Measurements from ENCODE around the gene NIP7. TPM values are rescaled to one million over a fixed set of nuclear protein-coding genes. Genes with fewer than 3 reads are reported as not detected.

The NIP7 gene
- total RNA-seq, 2 experiments from 2014 or later = 30.7 to 39.5 TPM

GRCh38 chr16:69321080-69321479 is 18.5 kb upstream of the NIP7 start:
- Mint-ChIP-seq H3K27ac (no peak overlapping the region), H3K4me1 (peaks cover 8% of the 10 kb centered on the region), H3K9me3 (no peaks in the 10 kb centered on the region), H3K27me3 (no peaks in the 10 kb centered on the region), H3K4me3 (no peak overlapping the region), H3K36me3 (peaks cover 15% of the 10 kb centered on the region)
- ATAC-seq (ENCODE audit: low read depth) (no peak), DNase-seq (peak; percentile 25)
- POLR2A ChIA-PET = interaction anchor here (0.6 kb wide), 1 partner anchor 542 kb away, joined by 4 read pairs; no protein-coding TSS in a partner anchor

- peaks cover 17% of the 10 kb centered on the region for H3K4me1 Mint-ChIP-seq
- DNase-seq (no peak), ATAC-seq (ENCODE audit: low read depth) (no peak)
- POLR2A ChIA-PET = interaction anchor here (0.7 kb wide), 1 partner anchor 10 kb away, joined by 3 read pairs; no protein-coding TSS in a partner anchor
- H3K27ac Mint-ChIP-seq = no peak overlapping the region
- no peaks in the 10 kb centered on the region for H3K9me3 Mint-ChIP-seq
- no peak overlapping the region for H3K4me3 Mint-ChIP-seq
- no peaks in the 10 kb centered on the region for H3K27me3 Mint-ChIP-seq
- peaks cover 19% of the 10 kb centered on the region for H3K36me3 Mint-ChIP-seq
Measured at GRCh38 chr16:69322343-69322742, 17.2 kb upstream of the NIP7 start.

- no peaks in the 10 kb centered on the region for H3K9me3 Mint-ChIP-seq
- no peaks in the 10 kb centered on the region for H3K27me3 Mint-ChIP-seq
- peaks cover 22% of the 10 kb centered on the region for H3K4me1 Mint-ChIP-seq
- H3K4me3 Mint-ChIP-seq = no peak overlapping the region
- peaks cover 22% of the 10 kb centered on the region for H3K36me3 Mint-ChIP-seq
- no peak overlapping the region for H3K27ac Mint-ChIP-seq
- POLR2A ChIA-PET = no interaction called here
- ATAC-seq (ENCODE audit: low read depth) (no peak), DNase-seq (no peak)
Measured at GRCh38 chr16:69323415-69323814, 16.2 kb upstream of the NIP7 start.

GRCh38 chr16:69324013-69324531 is 15.5 kb upstream of the NIP7 start:
- Mint-ChIP-seq H3K27ac (no peak overlapping the region), H3K4me1 (peaks cover 28% of the 10 kb centered on the region), H3K27me3 (no peaks in the 10 kb centered on the region), H3K36me3 (peaks cover 22% of the 10 kb centered on the region), H3K9me3 (no peaks in the 10 kb centered on the region), H3K4me3 (no peak overlapping the region)
- POLR2A ChIA-PET = no interaction called here
- ATAC-seq (ENCODE audit: low read depth) = no peak
- peak; percentile 17 for DNase-seq

GRCh38 chr16:69324585-69325253 is 14.9 kb upstream of the NIP7 start:
- peaks cover 32% of the 10 kb centered on the region for H3K4me1 Mint-ChIP-seq
- H3K36me3 Mint-ChIP-seq = peaks cover 19% of the 10 kb centered on the region
- H3K27ac Mint-ChIP-seq = no peak overlapping the region
- H3K27me3 Mint-ChIP-seq = no peaks in the 10 kb centered on the region
- ATAC-seq (ENCODE audit: low read depth) = no peak
- DNase-seq = no peak
- POLR2A ChIA-PET = interaction anchor here (1.3 kb wide), 1 partner anchor 14 kb away, joined by 3 read pairs; no protein-coding TSS in a partner anchor
- H3K4me3 Mint-ChIP-seq = no peak overlapping the region
- H3K9me3 Mint-ChIP-seq = no peaks in the 10 kb centered on the region

GRCh38 chr16:69325784-69326171 is 13.8 kb upstream of the NIP7 start:
- Mint-ChIP-seq H3K27ac (no peak overlapping the region), H3K36me3 (peaks cover 20% of the 10 kb centered on the region), H3K4me1 (peaks cover 32% of the 10 kb centered on the region), H3K27me3 (no peaks in the 10 kb centered on the region), H3K4me3 (no peak overlapping the region), H3K9me3 (no peaks in the 10 kb centered on the region)
- POLR2A ChIA-PET = interaction anchor here (1.1 to 1.3 kb wide), 2 partner anchors 13 kb away, joined by 3 read pairs; no protein-coding TSS in a partner anchor
- DNase-seq = no peak
- no peak for ATAC-seq (ENCODE audit: low read depth)

GRCh38 chr16:69326172-69326873 is 13.2 kb upstream of the NIP7 start:
- H3K27me3 Mint-ChIP-seq = no peaks in the 10 kb centered on the region
- H3K4me3 Mint-ChIP-seq = peak overlapping the region; percentile 49
- no peaks in the 10 kb centered on the region for H3K9me3 Mint-ChIP-seq
- peaks cover 32% of the 10 kb centered on the region for H3K4me1 Mint-ChIP-seq
- POLR2A ChIA-PET = interaction anchor here (0.7 to 1.1 kb wide), 3 partner anchors 12 to 196 kb away, joined by 3 to 5 read pairs (median 3); no protein-coding TSS in a partner anchor
- peaks cover 21% of the 10 kb centered on the region for H3K36me3 Mint-ChIP-seq
- ATAC-seq (ENCODE audit: low read depth) = no peak
- peak overlapping the region; percentile 42 for H3K27ac Mint-ChIP-seq
- DNase-seq = no peak

- POLR2A ChIA-PET = interaction anchor here (3.6 kb wide), 1 partner anchor 12 kb away, joined by 29 read pairs; the partner anchor contains the start of genes COG8 and NIP7
- H3K36me3 Mint-ChIP-seq = peaks cover 14% of the 10 kb centered on the region
Measured at GRCh38 chr16:69327585-69328310, 11.8 kb upstream of the NIP7 start.

GRCh38 chr16:69328854-69329316 is 10.7 kb upstream of the NIP7 start:
- no peaks in the 10 kb centered on the region for H3K9me3 Mint-ChIP-seq
- ATAC-seq (ENCODE audit: low read depth) = no peak

More at GRCh38 chr16:69327585-69328310, 11.8 kb upstream of the NIP7 start:
- H3K27me3 Mint-ChIP-seq = no peaks in the 10 kb centered on the region
- H3K4me1 Mint-ChIP-seq = peaks cover 29% of the 10 kb centered on the region
- no peak overlapping the region for H3K27ac Mint-ChIP-seq
- H3K4me3 Mint-ChIP-seq = peak overlapping the region; percentile 29
- ATAC-seq (ENCODE audit: low read depth) = no peak
- DNase-seq = no peak
- H3K9me3 Mint-ChIP-seq = no peaks in the 10 kb centered on the region

GRCh38 chr16:69329369-69330285 is 9.9 kb upstream of the NIP7 start:
- Mint-ChIP-seq H3K36me3 (peaks cover 19% of the 10 kb centered on the region), H3K27ac (peak overlapping the region; percentile 73), H3K27me3 (no peaks in the 10 kb centered on the region), H3K4me1 (peaks cover 30% of the 10 kb centered on the region), H3K9me3 (no peaks in the 10 kb centered on the region), H3K4me3 (peak overlapping the region; percentile 87)
- peak; percentile 40 for ATAC-seq (ENCODE audit: low read depth)
- no peak for DNase-seq
- POLR2A ChIA-PET = interaction anchor here (1.3 to 3.6 kb wide), 6 partner anchors 10 to 197 kb away, joined by 3 to 29 read pairs (median 8); partner anchors contain the start of genes CHTF8, COG8, NIP7 and SNTB2

More at GRCh38 chr16:69328854-69329316, 10.7 kb upstream of the NIP7 start:
- POLR2A ChIA-PET = interaction anchor here (0.8 to 3.6 kb wide), 6 partner anchors 10 to 142 kb away, joined by 3 to 29 read pairs (median 6); partner anchors contain the start of genes COG8, NIP7, SNTB2 and VPS4A
- Mint-ChIP-seq H3K4me3 (peak overlapping the region; percentile 87), H3K27ac (peak overlapping the region; percentile 73), H3K27me3 (no peaks in the 10 kb centered on the region), H3K4me1 (peaks cover 30% of the 10 kb centered on the region), H3K36me3 (peaks cover 14% of the 10 kb centered on the region)
- DNase-seq = no peak

GRCh38 chr16:69330286-69331109 is 9.1 kb upstream of the NIP7 start, which contains the start of gene PDF:
Gene PDF, minus strand, starts transcription at chr16:69330588. Its CDS starts 18 bp downstream, at chr16:69330570.
- DNase-seq (peak; percentile 92), ATAC-seq (ENCODE audit: low read depth) (peak; percentile 94)
- POLR2A ChIA-PET = interaction anchor here (0.7 to 3.6 kb wide), 7 partner anchors 9 to 251 kb away, joined by 3 to 29 read pairs (median 8); partner anchors contain the start of genes CHTF8, COG8, NIP7 and SNTB2
- no peaks in the 10 kb centered on the region for H3K9me3 Mint-ChIP-seq
- H3K27ac Mint-ChIP-seq = peak within 1 kb of the TSS; percentile 80
- peaks cover 30% of the 10 kb centered on the region for H3K4me1 Mint-ChIP-seq
- H3K4me3 Mint-ChIP-seq = peak within 1 kb of the TSS; percentile 87
- no peaks in the 10 kb centered on the region for H3K27me3 Mint-ChIP-seq
- peaks cover 22% of the 10 kb centered on the region for H3K36me3 Mint-ChIP-seq
